GM23338 (cell line): ENCODE measurements around the gene SMG6. TPM values are rescaled to one million over a fixed set of nuclear protein-coding genes. Genes with fewer than 3 reads are reported as not detected.

Experiments
- ATAC-seq: fragments of 200-7000 bp; cut with Tn5 transposase; 3 replicates; pipeline ENCODE4 v1.9.1; 2020
- DNase-seq: peaks from one replicate; pipeline ENCODE4 v3.0.0-alpha.2; 2015; ENCODE audit warnings: low spot score
- H2AFZ ChIP-seq: fragments of 200-600 bp; sonication (generic); 2 replicates; pipeline ENCODE4 v1.8.0; 2016; ENCODE audit warnings: antibody characterized with exemption, mild to moderate bottlenecking, moderate library complexity
- H3F3A ChIP-seq: fragments of 200-600 bp; sonication (generic); replicated peaks from 2 replicates; pipeline ENCODE4 v1.8.0; 2017; ENCODE audit warnings: antibody characterized with exemption, mixed run types, low read depth
- H3K27ac ChIP-seq: fragments of 200-600 bp; sonication (generic); 2 replicates; pipeline ENCODE4 v1.6.1; 2016; ENCODE audit warnings: low read depth
- H3K27me3 ChIP-seq: fragments of 200-600 bp; sonication (generic); 2 replicates; pipeline ENCODE4 v1.8.0; 2016; ENCODE audit warnings: mild to moderate bottlenecking, mixed run types, moderate library complexity; ENCODE audit not compliant: insufficient read depth
- H3K36me3 ChIP-seq: fragments of 200-600 bp; sonication (generic); 2 replicates; pipeline ENCODE4 v1.8.0; 2016; ENCODE audit warnings: mild to moderate bottlenecking; ENCODE audit not compliant: insufficient read depth
- H3K4me1 ChIP-seq: fragments of 200-600 bp; sonication (generic); 2 replicates; pipeline ENCODE4 v1.8.0; 2016; ENCODE audit warnings: mild to moderate bottlenecking, moderate library complexity; ENCODE audit not compliant: insufficient read depth
- H3K4me2 ChIP-seq: fragments of 200-600 bp; sonication (generic); 2 replicates; pipeline ENCODE4 v1.7.1; 2017; ENCODE audit warnings: mixed run types
- H3K4me3 ChIP-seq: fragments of 200-600 bp; sonication (generic); 2 replicates; pipeline ENCODE4 v1.6.1; 2016; ENCODE audit warnings: mixed run types
- H3K79me2 ChIP-seq: fragments of 200-600 bp; sonication (generic); replicated peaks from 2 replicates; pipeline ENCODE4 v1.8.0; 2017; ENCODE audit warnings: mild to moderate bottlenecking; ENCODE audit not compliant: insufficient read depth
- H3K9me2 ChIP-seq: fragments of 200-600 bp; sonication (generic); 2 replicates; pipeline ENCODE4 v1.8.0; 2017; ENCODE audit not compliant: insufficient read depth
- H4K20me1 ChIP-seq: fragments of 200-600 bp; sonication (generic); replicated peaks from 2 replicates; pipeline ENCODE4 v1.8.0; 2017; ENCODE audit warnings: mild to moderate bottlenecking; ENCODE audit not compliant: insufficient read depth
- H3K27ac Mint-ChIP-seq: 2 replicates; pipeline ENCODE4 v1.8.0; 2020; ENCODE audit warnings: inconsistent platforms, mild to moderate bottlenecking, moderate library complexity, mixed read lengths
- H3K27me3 Mint-ChIP-seq: 3 replicates; pipeline ENCODE4 v1.8.0; 2022; ENCODE audit warnings: low read depth, mild to moderate bottlenecking, moderate library complexity, mixed read lengths, inconsistent platforms; ENCODE audit not compliant: insufficient read depth, poor library complexity
- H3K36me3 Mint-ChIP-seq: 3 replicates; pipeline ENCODE4 v1.8.0; 2021; ENCODE audit warnings: low read depth, mild to moderate bottlenecking, inconsistent platforms, moderate library complexity, mixed read lengths
- H3K4me1 Mint-ChIP-seq: 3 replicates; pipeline ENCODE4 v1.8.0; 2020; ENCODE audit warnings: mild to moderate bottlenecking, inconsistent platforms, mixed read lengths
- H3K4me3 Mint-ChIP-seq: 3 replicates; pipeline ENCODE4 v1.8.0; 2021; ENCODE audit warnings: moderate library complexity, mild to moderate bottlenecking, inconsistent platforms, mixed read lengths
- H3K9me3 Mint-ChIP-seq: 3 replicates; pipeline ENCODE4 v1.8.0; 2020; ENCODE audit warnings: moderate library complexity, mild to moderate bottlenecking, inconsistent platforms, mixed read lengths
- CREB1 ChIP-seq: fragments of 250-450 bp; sonication (Bioruptor Pico); IDR thresholded peaks from 2 replicates; pipeline ENCODE4 v1.5.0; 2020; ENCODE audit warnings: low read depth, mild to moderate bottlenecking, moderate library complexity
- EZH2 ChIP-seq: fragments of 200-600 bp; sonication (generic); IDR thresholded peaks from one replicate; pipeline ENCODE4 v1.8.0; 2017; ENCODE audit warnings: antibody characterized with exemption, mild to moderate bottlenecking, low read depth; ENCODE audit not compliant: unreplicated experiment
- STAT1 ChIP-seq: IDR thresholded peaks from one replicate; pipeline ENCODE4 v1.6.1; 2016; ENCODE audit warnings: antibody characterized with exemption; ENCODE audit not compliant: unreplicated experiment
- ZNF114 ChIP-seq: fragments of 250-450 bp; sonication (Bioruptor Pico); IDR thresholded peaks from 2 replicates; pipeline ENCODE4 v1.5.0; 2020; ENCODE audit warnings: mild to moderate bottlenecking, moderate library complexity
- ZNF331 ChIP-seq: fragments of 250-450 bp; sonication (Bioruptor Pico); IDR thresholded peaks from 2 replicates; pipeline ENCODE4 v1.5.0; 2020; ENCODE audit warnings: low read depth, mild to moderate bottlenecking, moderate library complexity
- polyA plus RNA-seq: library from polyadenylated mRNA; unstranded; fragments of >200 nt; fragmentation: Nextera tagmentation; extraction: Ambion mirVana; gene quantifications from 2 replicates; pipeline ENCODE4 v1.2.1, GENCODE V29; 2016
- total RNA-seq: library from RNA; depleted of rRNA; stranded (reverse); fragments of >200 nt; shearing (Covaris generic); gene quantifications from 2 replicates; pipeline ENCODE4 v1.2.3, GENCODE V29; 2014
- TF ChIP-seq, protein P1 (sequence below): IDR thresholded peaks from one replicate; pipeline ENCODE4 v1.6.1; 2018; ENCODE audit warnings: antibody characterized with exemption; ENCODE audit not compliant: unreplicated experiment
- TF ChIP-seq, protein P2 (sequence below), 2 experiments: fragments of 200-600 bp in 1 of 2; sonication (generic) in 1 of 2; conservative IDR thresholded peaks; 2 replicates each; pipeline versions ENCODE4 v1.5.1 to v1.6.1; 2016 to 2017; ENCODE audit warnings: antibody characterized with exemption in 2 of 2, low read depth in 2 of 2, mild to moderate bottlenecking in 2 of 2, moderate library complexity in 1 of 2

Gene SMG6
- total and polyA plus RNA-seq, 2 experiments from 2014 or later = 10.4 to 43.1 TPM

DNA sequence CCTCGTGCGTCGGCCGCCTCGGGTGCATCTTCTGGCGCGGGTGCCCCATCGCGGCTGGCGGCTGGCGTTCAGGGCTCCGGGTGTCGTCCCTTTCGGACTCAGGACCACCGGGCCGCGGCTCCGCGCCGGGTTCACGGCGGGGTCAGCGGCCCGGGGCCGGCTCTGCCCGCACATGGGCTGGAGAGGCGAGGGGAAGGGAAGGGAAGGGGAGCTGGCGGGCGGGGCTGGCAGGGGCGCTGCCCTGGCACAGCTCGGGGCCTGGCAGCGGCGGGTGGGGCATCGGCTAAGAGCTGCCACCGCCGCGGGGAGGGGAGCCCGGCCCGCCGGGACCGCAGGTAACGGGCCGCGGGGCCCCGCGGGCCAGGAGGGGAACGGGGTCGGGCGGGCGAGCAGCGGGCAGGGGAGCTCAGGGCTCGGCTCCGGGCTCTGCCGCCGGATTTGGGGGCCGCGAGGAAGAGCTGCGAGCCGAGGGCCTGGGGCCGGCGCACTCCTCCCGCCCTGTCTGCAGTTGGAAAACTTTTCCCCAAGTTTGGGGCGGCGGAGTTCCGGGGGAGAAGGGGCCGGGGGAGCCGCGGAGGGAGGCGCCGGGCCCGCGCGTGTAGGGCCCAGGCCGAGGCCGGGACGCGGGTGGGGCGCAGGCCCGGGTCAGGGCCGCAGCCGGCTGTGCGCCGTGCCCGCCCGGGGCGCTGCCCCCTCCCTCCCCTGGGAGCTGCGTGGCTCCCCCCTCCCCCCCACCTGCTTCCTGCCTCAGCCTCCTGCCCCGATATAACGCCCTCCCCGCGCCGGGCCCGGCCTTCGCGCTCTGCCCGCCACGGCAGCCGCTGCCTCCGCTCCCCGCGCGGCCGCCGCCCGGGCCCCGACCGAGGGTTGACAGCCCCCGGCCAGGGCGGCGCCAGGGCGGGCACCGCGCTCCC lies 248.0 kb downstream of the SMG6 start:
- ATAC-seq = no peak
- Histone ChIP-seq H3K4me1 (peaks cover 12% of the 10 kb centered on the region), H3F3A (peaks cover 12% of the 10 kb centered on the region; the same call in 1 of the 2 replicates), H3K27me3 (peaks cover 96% of the 10 kb centered on the region), H3K27ac (no peak overlapping the region), H3K4me2 (peak overlapping the region; percentile 81), H3K79me2 (no peaks in the 10 kb centered on the region), H2AFZ (no peak overlapping the region), H4K20me1 (no peaks in the 10 kb centered on the region; the same call in 1 of the 2 replicates), H3K9me2 (no peaks in the 10 kb centered on the region), H3K4me3 (peak overlapping the region; percentile 59), H3K36me3 (no peaks in the 10 kb centered on the region)
- Mint-ChIP-seq H3K27ac (no peak overlapping the region), H3K36me3 (peaks cover under 1% of the 10 kb centered on the region; the same call in 2 of the 3 replicates), H3K9me3 (no peaks in the 10 kb centered on the region; the same call in 2 of the 3 replicates), H3K4me1 (peaks cover 4% of the 10 kb centered on the region; the same call in 2 of the 3 replicates), H3K4me3 (no peak overlapping the region; the same call in 2 of the 3 replicates), H3K27me3 (peaks cover 72% of the 10 kb centered on the region)
- TF ChIP-seq EZH2 (peak; percentile 53), STAT1 (no peak)
- no peak for DNase-seq

DNA sequence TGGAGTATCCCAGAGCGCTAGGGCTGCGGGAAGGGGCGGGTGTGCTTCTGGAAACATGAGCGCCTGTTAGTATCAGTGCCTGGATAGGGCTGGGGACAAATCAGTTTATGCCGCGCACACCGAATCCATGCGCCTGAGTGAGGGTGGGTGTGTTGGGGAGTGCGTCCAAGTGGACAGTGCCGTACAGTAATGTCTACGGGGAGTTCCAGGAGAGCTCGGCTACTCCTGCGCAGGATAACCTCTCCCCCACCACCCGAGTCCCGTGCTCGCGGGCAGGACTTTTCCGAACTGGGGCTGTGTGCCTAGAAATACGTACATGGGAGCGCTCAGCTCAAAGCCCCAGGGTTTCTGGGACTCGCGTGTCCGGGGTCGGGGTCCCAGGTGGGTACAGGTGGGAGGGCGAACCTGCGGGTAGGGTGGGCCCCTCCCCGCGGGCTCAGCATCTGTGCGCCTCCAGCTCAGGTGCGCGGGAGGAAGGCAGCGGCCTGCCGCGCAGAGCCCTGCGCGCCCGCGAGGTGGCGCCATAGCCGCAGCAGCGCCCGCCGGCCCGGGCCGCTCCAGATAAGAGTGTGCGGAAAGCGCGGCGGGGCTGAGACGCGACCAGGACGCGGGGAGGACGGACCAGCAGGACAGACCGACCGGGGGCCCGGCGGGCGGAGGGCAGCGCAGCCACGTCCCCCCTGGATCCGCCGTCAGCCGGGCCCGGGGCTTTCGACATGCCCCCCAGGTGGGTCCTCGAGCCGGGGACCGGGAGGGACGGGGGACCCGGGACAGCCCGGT lies 248.9 kb downstream of the SMG6 start, which contains the start of gene HIC1:
HIC1 (plus strand) TSS at position 592 of the 780 bp plus-strand sequence. CDS start 1,588 bp downstream, outside the sequence.
- H3K9me2 ChIP-seq = no peaks in the 10 kb centered on the region
- peak; percentile 82 for DNase-seq
- peak; percentile 39 for ATAC-seq
- Mint-ChIP-seq H3K27ac (no peak within 1 kb of the TSS), H3K9me3 (no peaks in the 10 kb centered on the region; the same call in 2 of the 3 replicates), H3K36me3 (no peaks in the 10 kb centered on the region), H3K4me1 (peaks cover 3% of the 10 kb centered on the region; the same call in 2 of the 3 replicates), H3K4me3 (peak within 1 kb of the TSS; percentile 57), H3K27me3 (peaks cover 64% of the 10 kb centered on the region)
- H3K79me2 ChIP-seq = no peaks in the 10 kb centered on the region
- H3K27me3 ChIP-seq = peaks cover 93% of the 10 kb centered on the region
- H2AFZ ChIP-seq = no peak within 1 kb of the TSS
- no peak within 1 kb of the TSS for H3K27ac ChIP-seq
- no peaks in the 10 kb centered on the region for H3K36me3 ChIP-seq
- H3K4me2 ChIP-seq = peak within 1 kb of the TSS; percentile 81
- H3K4me1 ChIP-seq = peaks cover 10% of the 10 kb centered on the region
- TF ChIP-seq ZNF331 (no peak), ZNF114 (CRISPR knock-in tag) (no peak), EZH2 (peak; percentile 52), CREB1 (0 out of 2 replicates have a peak, but pooled peaks have one; percentile 4), STAT1 (no peak)
- TF ChIP-seq, protein P1, sequence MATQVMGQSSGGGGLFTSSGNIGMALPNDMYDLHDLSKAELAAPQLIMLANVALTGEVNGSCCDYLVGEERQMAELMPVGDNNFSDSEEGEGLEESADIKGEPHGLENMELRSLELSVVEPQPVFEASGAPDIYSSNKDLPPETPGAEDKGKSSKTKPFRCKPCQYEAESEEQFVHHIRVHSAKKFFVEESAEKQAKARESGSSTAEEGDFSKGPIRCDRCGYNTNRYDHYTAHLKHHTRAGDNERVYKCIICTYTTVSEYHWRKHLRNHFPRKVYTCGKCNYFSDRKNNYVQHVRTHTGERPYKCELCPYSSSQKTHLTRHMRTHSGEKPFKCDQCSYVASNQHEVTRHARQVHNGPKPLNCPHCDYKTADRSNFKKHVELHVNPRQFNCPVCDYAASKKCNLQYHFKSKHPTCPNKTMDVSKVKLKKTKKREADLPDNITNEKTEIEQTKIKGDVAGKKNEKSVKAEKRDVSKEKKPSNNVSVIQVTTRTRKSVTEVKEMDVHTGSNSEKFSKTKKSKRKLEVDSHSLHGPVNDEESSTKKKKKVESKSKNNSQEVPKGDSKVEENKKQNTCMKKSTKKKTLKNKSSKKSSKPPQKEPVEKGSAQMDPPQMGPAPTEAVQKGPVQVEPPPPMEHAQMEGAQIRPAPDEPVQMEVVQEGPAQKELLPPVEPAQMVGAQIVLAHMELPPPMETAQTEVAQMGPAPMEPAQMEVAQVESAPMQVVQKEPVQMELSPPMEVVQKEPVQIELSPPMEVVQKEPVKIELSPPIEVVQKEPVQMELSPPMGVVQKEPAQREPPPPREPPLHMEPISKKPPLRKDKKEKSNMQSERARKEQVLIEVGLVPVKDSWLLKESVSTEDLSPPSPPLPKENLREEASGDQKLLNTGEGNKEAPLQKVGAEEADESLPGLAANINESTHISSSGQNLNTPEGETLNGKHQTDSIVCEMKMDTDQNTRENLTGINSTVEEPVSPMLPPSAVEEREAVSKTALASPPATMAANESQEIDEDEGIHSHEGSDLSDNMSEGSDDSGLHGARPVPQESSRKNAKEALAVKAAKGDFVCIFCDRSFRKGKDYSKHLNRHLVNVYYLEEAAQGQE = no peak
- TF ChIP-seq, protein P2, sequence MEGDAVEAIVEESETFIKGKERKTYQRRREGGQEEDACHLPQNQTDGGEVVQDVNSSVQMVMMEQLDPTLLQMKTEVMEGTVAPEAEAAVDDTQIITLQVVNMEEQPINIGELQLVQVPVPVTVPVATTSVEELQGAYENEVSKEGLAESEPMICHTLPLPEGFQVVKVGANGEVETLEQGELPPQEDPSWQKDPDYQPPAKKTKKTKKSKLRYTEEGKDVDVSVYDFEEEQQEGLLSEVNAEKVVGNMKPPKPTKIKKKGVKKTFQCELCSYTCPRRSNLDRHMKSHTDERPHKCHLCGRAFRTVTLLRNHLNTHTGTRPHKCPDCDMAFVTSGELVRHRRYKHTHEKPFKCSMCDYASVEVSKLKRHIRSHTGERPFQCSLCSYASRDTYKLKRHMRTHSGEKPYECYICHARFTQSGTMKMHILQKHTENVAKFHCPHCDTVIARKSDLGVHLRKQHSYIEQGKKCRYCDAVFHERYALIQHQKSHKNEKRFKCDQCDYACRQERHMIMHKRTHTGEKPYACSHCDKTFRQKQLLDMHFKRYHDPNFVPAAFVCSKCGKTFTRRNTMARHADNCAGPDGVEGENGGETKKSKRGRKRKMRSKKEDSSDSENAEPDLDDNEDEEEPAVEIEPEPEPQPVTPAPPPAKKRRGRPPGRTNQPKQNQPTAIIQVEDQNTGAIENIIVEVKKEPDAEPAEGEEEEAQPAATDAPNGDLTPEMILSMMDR (conservative IDR thresholded peaks at IDR 0.05; ENCODE audit: low read depth in 2 of 2) = peak; percentile 55 to 85
- H3F3A ChIP-seq = peaks cover 9% of the 10 kb centered on the region; the same call in 1 of the 2 replicates
- no peaks in the 10 kb centered on the region; the same call in 1 of the 2 replicates for H4K20me1 ChIP-seq
- peak within 1 kb of the TSS; percentile 59 for H3K4me3 ChIP-seq
